GM06990 (cell line): ENCODE results near the gene TSHZ1.

Experiments used
- DNase-seq: peaks from one replicate; pipeline ENCODE4 v3.0.0-alpha.2; 2011; ENCODE audit not compliant: insufficient read length; ENCODE audit errors: extremely low read depth
- H3K27me3 ChIP-seq: replicated peaks from 2 replicates; pipeline ENCODE4 v1.6.0; 2011; ENCODE audit warnings: low read length; ENCODE audit not compliant: control insufficient read depth, insufficient read depth
- H3K36me3 ChIP-seq: 2 replicates; pipeline ENCODE4 v1.5.1; 2011; ENCODE audit warnings: low read length; ENCODE audit not compliant: control insufficient read depth, insufficient read depth
- H3K4me3 ChIP-seq: replicated peaks from 2 replicates; pipeline ENCODE4 v1.5.1; 2011; ENCODE audit warnings: low read depth, mild to moderate bottlenecking, control low read depth, low read length
- CTCF ChIP-seq: IDR thresholded peaks from 2 replicates; pipeline ENCODE4 v1.5.1; 2011; ENCODE audit warnings: low read length, control low read depth, mild to moderate bottlenecking, inconsistent platforms; ENCODE audit not compliant: insufficient read depth, poor library complexity, severe bottlenecking

Gene TSHZ1

GRCh38 chr18:75226956-75227316, 16.3 kb downstream of the TSHZ1 start:
- Histone ChIP-seq H3K4me3 (no peak overlapping the region), H3K36me3 (no peaks in the 10 kb centered on the region), H3K27me3 (no peaks in the 10 kb centered on the region)
- TF ChIP-seq CTCF: no peak
- no peak for DNase-seq

- TF ChIP-seq CTCF: no peak
- no peaks in the 10 kb centered on the region for H3K27me3 ChIP-seq
- no peaks in the 10 kb centered on the region for H3K36me3 ChIP-seq
- DNase-seq: no peak
- H3K4me3 ChIP-seq: no peak overlapping the region
These were observed 17.1 kb downstream of the TSHZ1 start for GRCh38 chr18:75227535-75228296.

GRCh38 chr18:75228967-75229366, 18.4 kb downstream of the TSHZ1 start:
- Histone ChIP-seq H3K36me3 (no peaks in the 10 kb centered on the region), H3K27me3 (no peaks in the 10 kb centered on the region), H3K4me3 (no peak overlapping the region)
- no peak for TF ChIP-seq CTCF
- DNase-seq: no peak

GRCh38 chr18:75229437-75229836, 18.8 kb downstream of the TSHZ1 start:
- DNase-seq: no peak
- TF ChIP-seq CTCF: no peak
- Histone ChIP-seq H3K27me3 (no peaks in the 10 kb centered on the region), H3K36me3 (no peaks in the 10 kb centered on the region), H3K4me3 (no peak overlapping the region)

GRCh38 chr18:75230163-75231052, 19.8 kb downstream of the TSHZ1 start:
- no peak for TF ChIP-seq CTCF
- Histone ChIP-seq H3K27me3 (no peaks in the 10 kb centered on the region), H3K4me3 (no peak overlapping the region), H3K36me3 (no peaks in the 10 kb centered on the region)
- DNase-seq: no peak
